Right cardiac atrium (tissue), 5 donors: ENCODE results near the gene SSH2. TPM values are rescaled to one million over a fixed set of nuclear protein-coding genes. Genes with fewer than 3 reads are reported as not detected.
"Not testable (repeated sequence)": the region's sequence is repeated elsewhere in the genome, so short reads cannot be mapped to it uniquely, and the experiment has no call there.

Experiments used
- ATAC-seq, 2 donors: fragments of 200-7000 bp; cut with Tn5 transposase; one replicate each; pipeline versions ENCODE4 v1.8.0 to v1.9.1; 2020; ENCODE audit warnings: moderate library complexity in 2 of 2, mild to moderate bottlenecking in 1 of 2
- DNase-seq, 3 donors: peaks; one replicate each; pipeline ENCODE4 v3.0.0-alpha.2; 2020
- H3K27ac ChIP-seq: one replicate; pipeline ENCODE4 v1.5.1; 2013; ENCODE audit warnings: mild to moderate bottlenecking, low read length, control low read depth, moderate library complexity
- H3K27me3 ChIP-seq: one replicate; pipeline ENCODE4 v1.6.1; 2013; ENCODE audit not compliant: control insufficient read depth, insufficient read depth
- H3K4me1 ChIP-seq: one replicate; pipeline ENCODE4 v1.6.1; 2013; ENCODE audit warnings: low read length; ENCODE audit not compliant: control insufficient read depth, insufficient read depth
- H3K4me3 ChIP-seq: one replicate; pipeline ENCODE4 v1.5.1; 2013; ENCODE audit warnings: low read length, control low read depth
- H3K9me3 ChIP-seq: one replicate; pipeline ENCODE4 v1.6.1; 2013; ENCODE audit warnings: low read length; ENCODE audit not compliant: control insufficient read depth
- WGBS: extraction: QIAGEN DNeasy Blood & Tissue Kit; methylation state at CpG from one replicate; pipeline ENCODE4 v1.1.7; 2013; 5-methylcytosine and 5-hydroxymethylcytosine counted together
- intact Hi-C, 4 donors: fragments of 100-400 bp; cut with DNase I; formaldehyde crosslinking; loops; one replicate each; pipeline versions ENCODE4 v1.11.0 to v1.14.0; 2022 to 2023
- polyA plus RNA-seq: library from polyadenylated mRNA; stranded (reverse); fragments of 200-250 nt; gene quantifications from one replicate; pipeline ENCODE4 v1.2.3, GENCODE V29; 2013
- total RNA-seq, 4 donors: library from RNA; stranded (reverse); fragmentation: NEBNext Ultra II Directional; extraction: Animal tissue kit (Norgen Biotek cat#: 25700); gene quantifications; one replicate each; pipeline ENCODE4 v1.2.1, GENCODE V29; 2021
- donor health status: healthy with polysubstance abuse.
- donor health status: DM: no; HTN: yes; CAD: no.
- donor health status: DM: no; HTN: no; CAD: no.
- donor health status: DM: no; HTN: yes; CAD: no; lungs with severe emphysema.
- donor health status: DM: yes; HTN: yes; CAD: no.

SSH2 gene
- total and polyA plus RNA-seq, 5 donors: 18.8 to 43.5 (median 37.5) TPM

DNA sequence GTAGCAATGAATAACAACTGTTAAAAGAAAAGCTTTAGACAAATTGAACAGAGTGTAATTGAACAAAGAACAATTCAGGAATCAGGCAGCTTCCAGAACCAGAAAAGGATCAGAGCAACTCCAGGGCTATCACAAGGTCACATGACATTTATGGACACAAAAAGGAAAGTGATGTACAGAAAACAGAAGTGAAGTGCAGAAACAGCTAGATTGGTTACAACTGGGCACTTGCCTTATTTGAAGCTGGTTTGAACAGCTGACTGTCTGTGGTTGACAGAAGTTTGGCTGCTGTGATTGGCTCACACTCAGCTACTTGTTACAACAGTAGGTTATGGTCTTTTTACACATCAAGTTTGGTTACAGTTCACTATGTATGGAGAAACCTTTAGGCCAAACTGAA is 26.2 kb upstream of the SSH2 start:
- H3K4me3 ChIP-seq: no peak overlapping the region
- H3K27ac ChIP-seq: no peak overlapping the region
- intact Hi-C loops: no loop called here
- DNase-seq: no peak
- ATAC-seq: no peak
- no peaks in the 10 kb centered on the region for H3K4me1 ChIP-seq
- H3K9me3 ChIP-seq: no peaks in the 10 kb centered on the region
- no peaks in the 10 kb centered on the region for H3K27me3 ChIP-seq

DNA sequence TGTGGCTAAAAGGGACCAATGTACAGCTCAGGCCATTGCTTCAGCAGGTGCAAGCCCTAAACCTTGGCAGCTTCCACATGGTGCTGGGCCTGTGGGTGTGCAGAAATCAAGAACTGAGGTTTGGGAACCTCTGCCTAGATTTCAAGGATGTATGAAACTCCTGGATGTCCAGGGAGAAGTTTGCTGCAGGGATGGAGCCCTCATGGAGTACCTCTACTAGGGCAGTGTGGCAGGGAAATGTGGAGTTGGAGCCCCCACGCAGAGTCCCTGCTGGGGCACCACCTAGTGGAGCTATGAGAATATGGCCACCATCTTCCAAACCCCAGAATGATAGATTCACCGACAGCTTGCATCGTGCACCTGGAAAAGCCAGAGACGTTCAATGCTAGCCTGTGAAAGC is 24.4 kb upstream of the SSH2 start:
- ATAC-seq: no peak
- 83% methylated on average over 4 of the region's 4 CpGs for WGBS

DNA sequence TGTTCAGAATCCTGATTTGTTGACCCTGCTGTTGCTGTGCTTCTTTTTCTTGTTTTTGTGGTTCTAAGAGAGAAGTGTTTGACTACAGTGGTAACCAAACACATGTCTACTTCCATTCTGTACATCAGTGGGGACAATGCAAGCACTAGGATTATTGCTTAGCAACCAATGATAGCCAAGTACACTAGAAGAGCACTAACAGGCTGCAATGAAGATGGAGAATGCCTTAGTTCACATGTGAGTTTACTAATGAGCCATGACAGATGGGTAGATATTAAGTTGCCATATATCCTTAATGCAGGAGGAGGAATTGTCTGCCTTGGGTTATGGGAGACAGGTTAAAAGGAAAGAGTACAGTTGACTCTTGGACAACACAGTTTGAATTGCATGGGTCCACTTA is 19.7 kb upstream of the SSH2 start:
- Histone ChIP-seq H3K27me3 (no peaks in the 10 kb centered on the region), H3K27ac (no peak overlapping the region), H3K4me1 (no peaks in the 10 kb centered on the region), H3K4me3 (no peak overlapping the region), H3K9me3 (no peaks in the 10 kb centered on the region)
- DNase-seq (no peak), ATAC-seq (no peak)
- intact Hi-C loops: no loop called here

More for the DNA sequence above, 24.4 kb upstream of the SSH2 start:
- DNase-seq: no peak
- H3K9me3 ChIP-seq: no peaks in the 10 kb centered on the region
- no peaks in the 10 kb centered on the region for H3K4me1 ChIP-seq
- H3K27ac ChIP-seq: no peak overlapping the region
- H3K4me3 ChIP-seq: no peak overlapping the region
- no peaks in the 10 kb centered on the region for H3K27me3 ChIP-seq
- intact Hi-C loops: no loop called here

DNA sequence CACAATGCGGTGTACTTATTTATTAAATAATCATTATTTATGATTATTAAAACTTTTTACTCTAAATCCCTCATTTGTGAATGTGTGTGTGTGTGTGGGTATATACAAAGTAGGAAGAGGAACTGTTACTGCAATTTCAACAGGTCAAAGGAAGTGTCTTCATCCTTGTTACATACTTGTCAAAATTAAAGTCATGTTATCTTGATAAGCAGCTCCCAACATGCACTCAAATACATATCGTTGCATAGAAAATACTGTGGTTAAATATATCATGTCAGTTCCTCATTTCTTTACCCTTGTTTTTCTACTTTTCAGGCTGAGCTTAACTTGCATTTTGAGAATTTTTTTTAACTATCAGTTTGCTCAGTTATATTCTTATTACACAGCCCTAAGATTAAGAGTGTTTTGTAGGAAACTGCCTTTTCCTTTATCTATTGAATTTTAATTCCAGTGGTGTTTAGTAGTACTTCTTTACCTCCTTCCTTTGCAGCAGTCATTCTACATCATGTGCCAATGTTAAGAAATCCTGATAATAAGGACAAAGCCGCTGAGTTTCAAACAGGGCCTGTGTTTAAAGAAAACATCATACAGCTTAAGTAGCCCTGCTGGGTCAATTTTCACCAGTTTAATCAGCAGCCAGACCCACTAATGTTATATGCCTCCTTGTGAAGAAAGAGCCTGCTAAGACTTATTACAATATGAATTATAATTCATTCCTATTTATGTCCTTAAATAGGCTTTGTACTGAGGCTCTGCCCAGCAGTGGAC is 18.6 kb upstream of the SSH2 start:
- intact Hi-C loops: no loop called here

DNA sequence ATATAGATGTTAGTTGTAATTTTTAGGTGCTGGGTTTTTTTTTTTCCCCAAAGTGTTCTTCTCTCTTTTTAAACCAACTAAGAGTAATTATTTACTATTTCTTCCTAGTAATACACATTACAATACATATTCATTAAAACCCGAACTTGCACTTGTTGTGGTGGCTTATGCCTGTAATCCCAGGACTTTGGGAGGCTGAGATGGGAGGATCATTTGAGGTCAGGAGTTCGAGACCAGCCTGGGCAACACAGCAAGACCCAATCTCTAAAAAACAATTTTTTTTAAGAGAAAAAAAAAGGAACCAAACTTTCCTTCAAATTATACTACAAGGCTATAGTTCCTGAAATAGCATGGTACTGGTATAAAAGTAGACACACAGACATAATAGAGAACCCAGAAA is 15.3 kb upstream of the SSH2 start:
- no peaks in the 10 kb centered on the region for H3K9me3 ChIP-seq
- no peak for DNase-seq
- 87% methylated on average over 2 of the region's 2 CpGs for WGBS
- ATAC-seq: no peak
- H3K4me1 ChIP-seq: no peaks in the 10 kb centered on the region
- H3K27ac ChIP-seq: no peak overlapping the region
- intact Hi-C loops: no loop called here
- no peak overlapping the region for H3K4me3 ChIP-seq
- H3K27me3 ChIP-seq: no peaks in the 10 kb centered on the region

More for the DNA sequence above, 18.6 kb upstream of the SSH2 start:
- H3K4me1 ChIP-seq: no peaks in the 10 kb centered on the region
- H3K27ac ChIP-seq: no peak overlapping the region
- H3K4me3 ChIP-seq: no peak overlapping the region
- ATAC-seq (no peak), DNase-seq (no peak)
- no peaks in the 10 kb centered on the region for H3K27me3 ChIP-seq
- 50% methylated on average over 3 of the region's 3 CpGs for WGBS
- H3K9me3 ChIP-seq: no peaks in the 10 kb centered on the region

- Histone ChIP-seq H3K27ac (no peak within 1 kb of the TSS), H3K27me3 (no peaks in the 10 kb centered on the region), H3K4me1 (no peaks in the 10 kb centered on the region), H3K4me3 (no peak within 1 kb of the TSS), H3K9me3 (no peaks in the 10 kb centered on the region)
- 78% methylated on average over 1 of the region's 1 CpG for WGBS
- no peak for ATAC-seq
- intact Hi-C loops: no loop called here
- no peak for DNase-seq
These were observed 11.3 kb upstream of the SSH2 start, which contains the start of gene EFCAB5 for GRCh38 chr17:29941334-29941733. EFCAB5 (plus strand) TSS chr17:29941634; CDS start chr17:29941797, 163 bp downstream.

GRCh38 chr17:29936724-29937123 is 6.7 kb upstream of the SSH2 start:
- Histone ChIP-seq H3K4me3 (no peak overlapping the region), H3K27me3 (no peaks in the 10 kb centered on the region), H3K9me3 (no peaks in the 10 kb centered on the region), H3K27ac (no peak overlapping the region), H3K4me1 (no peaks in the 10 kb centered on the region)
- WGBS: 67% methylated on average over 2 of the region's 2 CpGs
- DNase-seq (no peak), ATAC-seq (no peak)
- intact Hi-C loops: no loop called here

GRCh38 chr17:29935909-29936308 is 5.9 kb upstream of the SSH2 start:
- ATAC-seq, intact Hi-C loops, H3K27me3 ChIP-seq, H3K27ac ChIP-seq, H3K4me1 ChIP-seq, DNase-seq, H3K9me3 ChIP-seq, H3K4me3 ChIP-seq: not testable (repeated sequence)
- WGBS: 88% methylated on average over 3 of the region's 3 CpGs

DNA sequence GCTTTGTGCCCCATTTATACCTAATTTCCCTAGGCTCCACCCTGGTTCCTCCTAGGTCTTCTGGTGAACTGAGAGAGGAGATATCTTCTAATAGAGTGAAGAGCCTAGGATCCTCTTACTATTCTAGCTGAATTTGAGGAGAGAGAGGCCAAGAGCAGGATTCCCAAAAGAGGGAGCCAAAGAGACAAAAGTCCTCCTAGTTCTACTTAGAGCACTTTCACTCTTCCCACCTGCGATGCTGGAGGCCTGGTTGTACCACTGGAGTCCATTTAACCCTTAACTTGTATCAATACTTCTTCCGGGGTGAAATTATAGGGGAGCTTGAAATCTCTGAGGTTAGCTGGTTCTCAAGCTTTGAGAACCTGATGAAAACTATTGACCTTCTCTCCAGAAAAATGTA is 3.4 kb upstream of the SSH2 start:
- no peak overlapping the region for H3K27ac ChIP-seq
- intact Hi-C loops: loop anchor here in 1 of 4 donors (5.0 kb wide), 1 partner anchor 126 kb away; no protein-coding TSS in a partner anchor

GRCh38 chr17:29931231-29931932 is 1.4 kb upstream of the SSH2 start:
- peak; percentile 77 to 79 for ATAC-seq
- peak; percentile 48 to 72 (median 63) for DNase-seq
- H3K9me3 ChIP-seq: no peaks in the 10 kb centered on the region
- no peak overlapping the region for H3K27ac ChIP-seq
- WGBS: under 1% methylated on average over 3 of the region's 3 CpGs
- peak overlapping the region; percentile 84 for H3K4me3 ChIP-seq
- intact Hi-C loops: loop anchor here in 3 of 4 donors (2.0 to 5.0 kb wide), 2 partner anchors 123 to 124 kb away; no protein-coding TSS in a partner anchor
- H3K4me1 ChIP-seq: no peaks in the 10 kb centered on the region
- H3K27me3 ChIP-seq: no peaks in the 10 kb centered on the region

More for the DNA sequence above, 3.4 kb upstream of the SSH2 start:
- H3K9me3 ChIP-seq: no peaks in the 10 kb centered on the region
- DNase-seq (no peak), ATAC-seq (no peak)
- no peak overlapping the region for H3K4me3 ChIP-seq
- H3K4me1 ChIP-seq: no peaks in the 10 kb centered on the region
- H3K27me3 ChIP-seq: no peaks in the 10 kb centered on the region
- 36% methylated on average over 2 of the region's 2 CpGs for WGBS

DNA sequence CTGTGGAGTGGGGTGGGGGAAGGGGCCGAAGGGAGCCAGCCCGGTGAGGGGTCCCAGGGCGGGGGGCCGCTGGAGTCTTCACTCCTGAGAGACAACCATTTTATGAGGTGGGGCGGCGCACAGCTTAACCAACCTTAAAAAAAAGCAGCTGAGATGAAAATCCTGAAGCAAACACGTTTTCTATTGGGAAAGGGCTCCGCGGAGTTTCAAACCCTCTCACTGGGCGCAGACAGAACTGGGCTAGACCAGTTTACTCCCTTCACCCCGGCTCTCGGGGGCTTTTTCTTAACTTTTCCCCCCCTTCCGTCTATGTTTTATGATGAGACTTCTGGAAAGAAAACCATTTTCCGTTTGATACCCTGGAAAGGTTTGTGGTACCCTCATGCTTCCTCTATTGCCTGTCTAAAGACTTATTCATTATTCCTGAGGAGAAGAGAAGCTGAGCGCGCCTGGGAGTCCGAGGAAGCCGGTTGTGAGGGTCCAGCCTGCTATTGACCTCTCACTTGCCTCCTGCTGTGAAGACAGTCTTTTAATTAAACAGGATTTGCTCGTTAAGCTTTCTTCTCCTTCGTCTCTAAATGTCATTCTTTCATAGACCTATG is 482 bp upstream of the SSH2 start:
- no peak for ATAC-seq
- under 1% methylated on average over 20 of the region's 20 CpGs for WGBS
- H3K4me3 ChIP-seq: peak overlapping the region; percentile 84
- no peaks in the 10 kb centered on the region for H3K27me3 ChIP-seq
- H3K27ac ChIP-seq: peak overlapping the region; percentile 25
- no peak for DNase-seq
- H3K4me1 ChIP-seq: no peaks in the 10 kb centered on the region
- H3K9me3 ChIP-seq: no peaks in the 10 kb centered on the region
- intact Hi-C loops: loop anchor here in 3 of 4 donors (2.0 to 5.0 kb wide), 2 partner anchors 122 to 123 kb away; no protein-coding TSS in a partner anchor
